H1 (cell line): ENCODE results near the gene CFAP74. TPM values are rescaled to one million over a fixed set of nuclear protein-coding genes. Genes with fewer than 3 reads are reported as not detected.

Experiments used
- CTCF ChIA-PET: fragments of 300-600 bp; sonication (Branson Sonifier 250); formaldehyde crosslinking; loops from one replicate; lab custom pipeline; 2021; ENCODE audit not compliant: partially characterized antibody; lab: Charles Lee
- POLR2A ChIA-PET: fragments of 300-600 bp; sonication (Branson Sonifier 250); formaldehyde crosslinking; loops from one replicate; lab custom pipeline; 2021; ENCODE audit warnings: inconsistent platforms; ENCODE audit not compliant: partially characterized antibody; lab: Charles Lee
- DNase-seq, 2 experiments: peaks; one replicate each; pipeline versions ENCODE4 v3.0.0 to v3.0.0-alpha.2; 2010 to 2022; ENCODE audit warnings: low spot score in 2 of 2, low read depth in 1 of 2, mixed read lengths in 1 of 2
- FAIRE-seq: peaks from 2 replicates; lab custom pipeline; 2011; peaks lifted over from hg19 to GRCh38; lab: Jason Lieb, UNC
- H2AFZ ChIP-seq: 2 replicates; pipeline ENCODE4 v1.8.1; 2012; ENCODE audit warnings: low read length, inconsistent platforms
- H2AK5ac ChIP-seq: 2 replicates; pipeline ENCODE4 v1.6.1; 2013; ENCODE audit warnings: low read depth, low read length
- H2BK120ac ChIP-seq: replicated peaks from 2 replicates; pipeline ENCODE3; 2013; ENCODE audit warnings: low read depth, low read length, inconsistent platforms
- H2BK12ac ChIP-seq: 2 replicates; pipeline ENCODE4 v1.6.1; 2013; ENCODE audit warnings: low read depth, low read length
- H2BK15ac ChIP-seq: 2 replicates; pipeline ENCODE4 v1.6.1; 2013; ENCODE audit warnings: low read length
- H2BK20ac ChIP-seq: 2 replicates; pipeline ENCODE4 v1.6.1; 2013; ENCODE audit warnings: low read length
- H2BK5ac ChIP-seq: 2 replicates; pipeline ENCODE4 v1.6.1; 2013; ENCODE audit warnings: low read depth, low read length
- H3K14ac ChIP-seq: 2 replicates; pipeline ENCODE4 v1.6.1; 2013; ENCODE audit warnings: inconsistent platforms; ENCODE audit not compliant: insufficient read length
- H3K18ac ChIP-seq: 2 replicates; pipeline ENCODE4 v1.6.1; 2013; ENCODE audit warnings: low read length; ENCODE audit errors: extremely low read depth
- H3K23ac ChIP-seq: 2 replicates; pipeline ENCODE4 v1.6.1; 2013; ENCODE audit warnings: inconsistent platforms; ENCODE audit not compliant: insufficient read length
- H3K23me2 ChIP-seq: 2 replicates; pipeline ENCODE4 v1.6.1; 2013; ENCODE audit warnings: low read depth, low read length
- H3K27ac ChIP-seq: 2 replicates; pipeline ENCODE4 v1.6.1; 2011; ENCODE audit warnings: low read depth, low read length, inconsistent platforms
- H3K27me3 ChIP-seq, 4 experiments: replicated peaks in 1 of 4; 1 replicate in 1 of 4; 2 replicates in 3 of 4; pipeline versions ENCODE4 v1.6.1 to v1.8.1; 2011 to 2013; ENCODE audit warnings: low read length in 3 of 4, mild to moderate bottlenecking in 3 of 4, inconsistent platforms in 2 of 4, mixed read lengths in 2 of 4, moderate library complexity in 1 of 4; ENCODE audit not compliant: control insufficient read depth in 3 of 4, insufficient read depth in 3 of 4; ENCODE audit errors: extremely low read depth in 1 of 4
- H3K36me3 ChIP-seq, 4 experiments: 2 replicates each; pipeline versions ENCODE4 v1.6.1 to v1.8.1; 2011 to 2013; ENCODE audit warnings: mild to moderate bottlenecking in 4 of 4, low read length in 3 of 4, moderate library complexity in 2 of 4, control low read depth in 1 of 4, inconsistent platforms in 1 of 4; ENCODE audit not compliant: insufficient read depth in 4 of 4, control insufficient read depth in 2 of 4
- H3K4ac ChIP-seq: replicated peaks from 2 replicates; pipeline ENCODE3; 2013; ENCODE audit warnings: low read length, low read depth, mixed read lengths, inconsistent platforms; ENCODE audit not compliant: insufficient read length
- H3K4me1 ChIP-seq, 4 experiments: replicated peaks in 1 of 4; 1 replicate in 1 of 4; 2 replicates in 3 of 4; pipeline versions ENCODE4 v1.6.1 to v1.8.1; 2011 to 2013; ENCODE audit warnings: low read length in 3 of 4, inconsistent platforms in 2 of 4, mixed read lengths in 1 of 4; ENCODE audit not compliant: insufficient read depth in 4 of 4, control insufficient read depth in 3 of 4
- H3K4me2 ChIP-seq, 2 experiments: 2 replicates each; pipeline versions ENCODE4 v1.6.1 to v1.8.1; 2011 to 2013; ENCODE audit warnings: low read depth in 2 of 2, low read length in 2 of 2, control low read depth in 1 of 2, inconsistent platforms in 1 of 2, mild to moderate bottlenecking in 1 of 2; ENCODE audit not compliant: insufficient read depth in 1 of 2
- H3K4me3 ChIP-seq, 4 experiments: fragments of 200-600, 300-600 bp in 1 of 4; sonication (generic), shearing (Covaris generic), sonication (Bioruptor Twin) in 1 of 4; 2 replicates each; pipeline versions ENCODE4 v1.5.1 to v1.8.1; 2011 to 2016; ENCODE audit warnings: low read length in 4 of 4, low read depth in 3 of 4, control low read depth in 2 of 4, inconsistent platforms in 2 of 4, mild to moderate bottlenecking in 2 of 4, mixed read lengths in 1 of 4, moderate library complexity in 1 of 4; ENCODE audit not compliant: insufficient read depth in 2 of 4; ENCODE audit errors: extremely low read depth in 1 of 4
- H3K56ac ChIP-seq: replicated peaks from 2 replicates; pipeline ENCODE3; 2013; ENCODE audit warnings: low read depth, mild to moderate bottlenecking, mixed read lengths, low read length, inconsistent platforms; ENCODE audit not compliant: insufficient read length
- H3K79me1 ChIP-seq: 2 replicates; pipeline ENCODE4 v1.6.1; 2013; ENCODE audit warnings: low read depth, low read length, control low read depth
- H3K79me2 ChIP-seq, 2 experiments: 2 replicates each; pipeline versions ENCODE4 v1.6.1 to v1.8.1; 2012 to 2013; ENCODE audit warnings: low read length in 2 of 2, mild to moderate bottlenecking in 2 of 2, inconsistent platforms in 1 of 2; ENCODE audit not compliant: insufficient read depth in 2 of 2, control insufficient read depth in 1 of 2
- H3K9ac ChIP-seq, 4 experiments: replicated peaks in 1 of 4; 1 replicate in 1 of 4; 2 replicates in 3 of 4; pipeline versions ENCODE4 v1.6.1 to v1.8.1; 2011 to 2013; ENCODE audit warnings: low read depth in 3 of 4, low read length in 3 of 4, control low read depth in 2 of 4, mild to moderate bottlenecking in 2 of 4, moderate library complexity in 2 of 4, inconsistent platforms in 1 of 4; ENCODE audit errors: extremely low read depth in 1 of 4
- H3K9me3 ChIP-seq, 2 experiments: 2 replicates each; pipeline versions ENCODE4 v1.6.1 to v1.8.1; 2012 to 2013; ENCODE audit warnings: mild to moderate bottlenecking in 2 of 2, moderate library complexity in 2 of 2, control low read depth in 1 of 2, inconsistent platforms in 1 of 2, low read depth in 1 of 2, low read length in 1 of 2, mixed read lengths in 1 of 2; ENCODE audit not compliant: insufficient read depth in 2 of 2
- H4K20me1 ChIP-seq, 2 experiments: replicated peaks in 1 of 2; 2 replicates each; pipeline versions ENCODE3 to v1.8.1; 2011 to 2013; ENCODE audit warnings: inconsistent platforms in 2 of 2, low read length in 2 of 2, mild to moderate bottlenecking in 1 of 2; ENCODE audit not compliant: insufficient read depth in 2 of 2, control insufficient read depth in 1 of 2
- H4K5ac ChIP-seq: 2 replicates; pipeline ENCODE4 v1.6.1; 2013; ENCODE audit warnings: low read length, low read depth, mixed read lengths, inconsistent platforms; ENCODE audit not compliant: insufficient read length
- H4K8ac ChIP-seq: 2 replicates; pipeline ENCODE4 v1.8.0; 2013; ENCODE audit warnings: mild to moderate bottlenecking, moderate library complexity, low read length, inconsistent platforms; ENCODE audit not compliant: insufficient read depth; ENCODE audit errors: extremely low read depth
- H4K91ac ChIP-seq: replicated peaks from 2 replicates; pipeline ENCODE3; 2013; ENCODE audit warnings: low read length, mixed read lengths, inconsistent platforms; ENCODE audit not compliant: insufficient read length
- BRCA1 ChIP-seq: IDR thresholded peaks from 2 replicates; pipeline ENCODE4 v1.6.1; 2012; ENCODE audit warnings: low read depth, low read length, improper control_type of control experiment
- CREB1 ChIP-seq: IDR thresholded peaks from 2 replicates; pipeline ENCODE4 v1.6.1; 2012; ENCODE audit warnings: inconsistent platforms
- CTBP2 ChIP-seq: IDR thresholded peaks from 2 replicates; pipeline ENCODE4 v1.7.0; 2011; ENCODE audit warnings: borderline replicate concordance, mild to moderate bottlenecking, moderate library complexity, mixed read lengths, low read length; ENCODE audit not compliant: insufficient read depth, insufficient read length
- EGR1 ChIP-seq: IDR thresholded peaks from 2 replicates; pipeline ENCODE4 v1.6.1; 2011; ENCODE audit warnings: low read depth, low read length, borderline replicate concordance
- JUN ChIP-seq: IDR thresholded peaks from 2 replicates; pipeline ENCODE4 v1.6.1; 2011; ENCODE audit warnings: low read depth, mild to moderate bottlenecking, improper control_type of control experiment, low read length
- JUND ChIP-seq: IDR thresholded peaks from 2 replicates; pipeline ENCODE4 v1.6.1; 2011; ENCODE audit warnings: mild to moderate bottlenecking, improper control_type of control experiment, low read length
- NANOG ChIP-seq: IDR thresholded peaks from 2 replicates; pipeline ENCODE4 v1.6.1; 2011; ENCODE audit warnings: low read length, low read depth, mild to moderate bottlenecking, inconsistent platforms; ENCODE audit not compliant: insufficient read depth, poor library complexity, severe bottlenecking
- POLR2AphosphoS5 ChIP-seq: IDR thresholded peaks from 2 replicates; pipeline ENCODE4 v1.6.1; 2011; ENCODE audit warnings: low read depth, low read length
- RFX5 ChIP-seq: IDR thresholded peaks from 2 replicates; pipeline ENCODE4 v1.6.1; 2011; ENCODE audit warnings: low read depth, low read length, improper control_type of control experiment, borderline replicate concordance
- SP4 ChIP-seq: IDR thresholded peaks from 2 replicates; pipeline ENCODE4 v1.6.1; 2012; ENCODE audit warnings: low read length, inconsistent platforms
- TAF1 ChIP-seq: IDR thresholded peaks from 2 replicates; pipeline ENCODE4 v1.6.1; 2011; ENCODE audit warnings: mild to moderate bottlenecking, low read depth, low read length
- ZNF274 ChIP-seq: IDR thresholded peaks from 2 replicates; pipeline ENCODE4 v1.7.0; 2012; ENCODE audit warnings: low read length, borderline replicate concordance; ENCODE audit errors: extremely low read depth
- WGBS, 2 experiments: shearing (Covaris generic) in 1 of 2; methylation state at CpG; one replicate each; pipeline versions ENCODE4 v1.1.6 to v1.1.7; 2013 to 2015; ENCODE audit warnings: low lambda C conversion rate in 2 of 2, mixed read lengths in 2 of 2, inconsistent platforms in 1 of 2, low coverage in 1 of 2, missing lambda C conversion rate in 1 of 2; ENCODE audit not compliant: insufficient replicate concordance in 2 of 2, insufficient coverage in 1 of 2, insufficient read length in 1 of 2; ENCODE audit errors: extremely low coverage in 1 of 2, missing lambda C conversion rate in 1 of 2; 5-methylcytosine and 5-hydroxymethylcytosine counted together
- polyA plus RNA-seq, 7 experiments: library from polyadenylated mRNA; depleted of rRNA in 3 of 7; stranded (reverse) in 5 of 7; unstranded in 2 of 7; fragments of >200 nt in 5 of 7; fragments of 200-250 nt in 2 of 7; gene quantifications; 1 replicate in 5 of 7; 2 replicates in 1 of 7; 4 replicates in 1 of 7; pipeline versions ENCODE4 v1.2.1 to v1.2.3, GENCODE V29; 2011 to 2013; ENCODE audit warnings: missing spikeins in 2 of 7, mixed read lengths in 2 of 7
- total RNA-seq: library from RNA; stranded (reverse); fragmentation: NEBNext Ultra II Directional; extraction: Animal tissue kit (Norgen Biotek cat#: 25700); gene quantifications from 2 replicates; pipeline ENCODE4 v1.2.1, GENCODE V29; 2021
- TF ChIP-seq, protein P1 (sequence below): IDR thresholded peaks from 2 replicates; pipeline ENCODE4 v1.6.1; 2012; ENCODE audit warnings: inconsistent platforms
- TF ChIP-seq, protein P2 (sequence below): IDR thresholded peaks from 2 replicates; pipeline ENCODE4 v1.6.1; 2011; ENCODE audit warnings: low read depth, mild to moderate bottlenecking, low read length; ENCODE audit not compliant: insufficient read depth

The CFAP74 gene
- total and polyA plus RNA-seq, 2 of the 8 experiments (the other 6 are each of a cell fraction or from before 2014, with no cell fraction given), result 0.09 to 0.20 TPM

DNA sequence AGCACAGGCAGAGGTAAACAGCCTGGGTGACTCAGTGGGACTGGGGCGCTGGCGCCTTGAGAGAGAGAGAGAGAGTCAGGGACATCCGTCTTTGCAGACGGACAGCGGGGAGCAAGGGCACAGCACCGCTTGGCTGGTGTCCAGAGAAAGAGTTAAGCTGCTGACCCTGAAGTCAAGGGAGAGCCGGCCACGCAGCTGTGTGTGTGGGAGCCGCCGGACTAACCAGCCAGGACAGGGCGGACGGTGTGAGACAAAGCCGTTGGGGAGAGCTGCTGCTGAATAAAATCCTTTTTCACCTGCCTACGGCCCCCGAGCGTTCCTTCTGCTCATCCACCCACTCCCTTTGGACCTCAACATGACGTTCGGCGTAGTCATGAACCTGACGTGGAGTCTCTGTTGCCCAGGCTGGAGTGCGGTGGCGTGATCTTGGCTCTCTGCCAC is 14.5 kb downstream of the CFAP74 start:
- Histone ChIP-seq H3K27ac (no peak overlapping the region), H4K91ac (no peak overlapping the region), H3K79me2 (no peaks in the 10 kb centered on the region), H3K4me2 (no peak overlapping the region), H3K14ac (no peak overlapping the region), H3K23me2 (no peaks in the 10 kb centered on the region), H3K56ac (no peak overlapping the region), H3K36me3 (no peaks in the 10 kb centered on the region), H3K9me3 (no peaks in the 10 kb centered on the region), H4K20me1 (no peaks in the 10 kb centered on the region), H2AK5ac (no peak overlapping the region), H3K23ac (no peak overlapping the region), H2BK5ac (no peak overlapping the region), H2AFZ (no peak overlapping the region), H3K27me3 (no peaks in the 10 kb centered on the region), H3K4me1 (peaks cover 0 to 3% (median 0%) of the 10 kb centered on the region in 4 experiments; a peak in 2 of 7 replicates), H3K18ac (no peak overlapping the region), H2BK12ac (no peak overlapping the region), H4K8ac (no peak overlapping the region), H4K5ac (no peak overlapping the region), H2BK20ac (no peak overlapping the region), H2BK15ac (no peak overlapping the region), H3K4ac (no peak overlapping the region), H3K79me1 (no peaks in the 10 kb centered on the region), H3K9ac (no peak overlapping the region), H2BK120ac (no peak overlapping the region), H3K4me3 (no peak overlapping the region)
- CTCF ChIA-PET, result interaction anchor here (0.6 to 3.1 kb wide), 6 partner anchors 10 to 66 kb away, joined by 3 to 14 read pairs (median 6); no protein-coding TSS in a partner anchor
- DNase-seq (no peak), FAIRE-seq (no peak)
- POLR2A ChIA-PET, result no interaction called here
- WGBS, 2 experiments, result 95% methylated on average over 22 of the region's 22 CpGs; no CpG with 5 or more reads in 1 of the 2 experiments
- TF ChIP-seq SP4 (no peak), EGR1 (no peak), ZNF274 (no peak), RFX5 (no peak), TAF1 (no peak), NANOG (no peak), BRCA1 (no peak), CREB1 (no peak), POLR2AphosphoS5 (no peak), CTBP2 (no peak), JUN (no peak), JUND (no peak)
- TF ChIP-seq, protein P1, sequence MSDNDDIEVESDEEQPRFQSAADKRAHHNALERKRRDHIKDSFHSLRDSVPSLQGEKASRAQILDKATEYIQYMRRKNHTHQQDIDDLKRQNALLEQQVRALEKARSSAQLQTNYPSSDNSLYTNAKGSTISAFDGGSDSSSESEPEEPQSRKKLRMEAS, result no peak
- TF ChIP-seq, protein P2, sequence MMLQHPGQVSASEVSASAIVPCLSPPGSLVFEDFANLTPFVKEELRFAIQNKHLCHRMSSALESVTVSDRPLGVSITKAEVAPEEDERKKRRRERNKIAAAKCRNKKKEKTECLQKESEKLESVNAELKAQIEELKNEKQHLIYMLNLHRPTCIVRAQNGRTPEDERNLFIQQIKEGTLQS, result no peak
